Skeletal muscle cell (primary cell): ENCODE results near the gene ST3GAL2.
A peak's percentile ranks its signal among the peaks of the same experiment; 100 is the strongest.
"Not testable (repeated sequence)": the region's sequence is repeated elsewhere in the genome, so short reads cannot be mapped to it uniquely, and the experiment has no call there.

ENCODE experiments used
- DNase-seq: peaks from one replicate; pipeline ENCODE4 v3.0.0-alpha.2; 2010; ENCODE audit warnings: low read depth
- H3K4me3 ChIP-seq: 2 replicates; pipeline ENCODE4 v1.5.1; 2011; ENCODE audit warnings: low read depth, mild to moderate bottlenecking, control low read depth, low read length, moderate library complexity

ST3GAL2 gene

GRCh38 chr16:70393662-70394061, 45.2 kb downstream of the ST3GAL2 start:
- no peak for DNase-seq
- no peak overlapping the region for H3K4me3 ChIP-seq

GRCh38 chr16:70392606-70393005, 46.3 kb downstream of the ST3GAL2 start:
- DNase-seq: no peak
- H3K4me3 ChIP-seq: no peak overlapping the region

- H3K4me3 ChIP-seq: no peak overlapping the region
- peak; percentile 41 for DNase-seq
Observed at GRCh38 chr16:70391881-70392481, 46.9 kb downstream of the ST3GAL2 start.

GRCh38 chr16:70391446-70391845, 47.5 kb downstream of the ST3GAL2 start:
- no peak for DNase-seq
- H3K4me3 ChIP-seq: no peak overlapping the region

GRCh38 chr16:70390774-70391173, 48.1 kb downstream of the ST3GAL2 start:
- no peak for DNase-seq
- H3K4me3 ChIP-seq: no peak overlapping the region

- DNase-seq: no peak
- no peak overlapping the region for H3K4me3 ChIP-seq
Observed at GRCh38 chr16:70388006-70388680, 50.8 kb downstream of the ST3GAL2 start.

- DNase-seq, H3K4me3 ChIP-seq: not testable (repeated sequence)
Observed at GRCh38 chr16:70386289-70386986, 52.5 kb downstream of the ST3GAL2 start.

- H3K4me3 ChIP-seq: no peak overlapping the region
- no peak for DNase-seq
Observed at GRCh38 chr16:70383421-70383960, 55.4 kb downstream of the ST3GAL2 start.

- DNase-seq: no peak
- peak overlapping the region; percentile 60 for H3K4me3 ChIP-seq
Observed at GRCh38 chr16:70381604-70382342, 57.1 kb downstream of the ST3GAL2 start.

- DNase-seq: peak; percentile 86
- H3K4me3 ChIP-seq: peak overlapping the region; percentile 60
Observed at GRCh38 chr16:70380919-70381603, 57.8 kb downstream of the ST3GAL2 start.

- DNase-seq: peak; percentile 38
- peak overlapping the region; percentile 60 for H3K4me3 ChIP-seq
Observed at GRCh38 chr16:70380248-70380918, 58.5 kb downstream of the ST3GAL2 start.

GRCh38 chr16:70378869-70379493, 59.9 kb downstream of the ST3GAL2 start:
- no peak for DNase-seq
- H3K4me3 ChIP-seq: no peak overlapping the region

GRCh38 chr16:70377782-70378181, 61.1 kb downstream of the ST3GAL2 start:
- no peak for DNase-seq
- no peak overlapping the region for H3K4me3 ChIP-seq

- no peak for DNase-seq
- no peak overlapping the region for H3K4me3 ChIP-seq
Observed at GRCh38 chr16:70375636-70376611, 63.0 kb downstream of the ST3GAL2 start.

- DNase-seq: no peak
- H3K4me3 ChIP-seq: no peak overlapping the region
Observed at GRCh38 chr16:70374213-70374612, 64.7 kb downstream of the ST3GAL2 start.

- no peak overlapping the region for H3K4me3 ChIP-seq
- no peak for DNase-seq
Observed at GRCh38 chr16:70372921-70373728, 65.8 kb downstream of the ST3GAL2 start.
